PC-9 (cell line): ENCODE data around the gene PDCD6IP.

Source experiments
- CTCF ChIP-seq: fragments of 200-600 bp; sonication (generic); conservative IDR thresholded peaks from 2 replicates; pipeline ENCODE4 v1.6.1; 2017; ENCODE audit warnings: mixed run types, antibody characterized with exemption, mild to moderate bottlenecking, moderate library complexity
- EZH2 ChIP-seq: fragments of 200-600 bp; sonication (generic); IDR thresholded peaks from 2 replicates; pipeline ENCODE4 v1.8.0; 2017; ENCODE audit warnings: antibody characterized with exemption, low read depth

- no peak for TF ChIP-seq CTCF
- no peak for TF ChIP-seq EZH2
Observed at GRCh38 chr3:33795856-33796536, 2.4 kb upstream of the PDCD6IP start.
